GM23338 (cell line): ENCODE measurements around the gene NFKB2. TPM values are rescaled to one million over a fixed set of nuclear protein-coding genes. Genes with fewer than 3 reads are reported as not detected.

Experiments
- ATAC-seq: fragments of 200-7000 bp; cut with Tn5 transposase; 3 replicates; pipeline ENCODE4 v1.9.1; 2020
- DNase-seq: peaks from one replicate; pipeline ENCODE4 v3.0.0-alpha.2; 2015; ENCODE audit warnings: low spot score
- H2AFZ ChIP-seq: fragments of 200-600 bp; sonication (generic); 2 replicates; pipeline ENCODE4 v1.8.0; 2016; ENCODE audit warnings: antibody characterized with exemption, mild to moderate bottlenecking, moderate library complexity
- H3F3A ChIP-seq: fragments of 200-600 bp; sonication (generic); replicated peaks from 2 replicates; pipeline ENCODE4 v1.8.0; 2017; ENCODE audit warnings: antibody characterized with exemption, mixed run types, low read depth
- H3K27ac ChIP-seq: fragments of 200-600 bp; sonication (generic); 2 replicates; pipeline ENCODE4 v1.6.1; 2016; ENCODE audit warnings: low read depth
- H3K27me3 ChIP-seq: fragments of 200-600 bp; sonication (generic); 2 replicates; pipeline ENCODE4 v1.8.0; 2016; ENCODE audit warnings: mild to moderate bottlenecking, mixed run types, moderate library complexity; ENCODE audit not compliant: insufficient read depth
- H3K36me3 ChIP-seq: fragments of 200-600 bp; sonication (generic); 2 replicates; pipeline ENCODE4 v1.8.0; 2016; ENCODE audit warnings: mild to moderate bottlenecking; ENCODE audit not compliant: insufficient read depth
- H3K4me1 ChIP-seq: fragments of 200-600 bp; sonication (generic); 2 replicates; pipeline ENCODE4 v1.8.0; 2016; ENCODE audit warnings: mild to moderate bottlenecking, moderate library complexity; ENCODE audit not compliant: insufficient read depth
- H3K4me2 ChIP-seq: fragments of 200-600 bp; sonication (generic); 2 replicates; pipeline ENCODE4 v1.7.1; 2017; ENCODE audit warnings: mixed run types
- H3K4me3 ChIP-seq: fragments of 200-600 bp; sonication (generic); 2 replicates; pipeline ENCODE4 v1.6.1; 2016; ENCODE audit warnings: mixed run types
- H3K79me2 ChIP-seq: fragments of 200-600 bp; sonication (generic); replicated peaks from 2 replicates; pipeline ENCODE4 v1.8.0; 2017; ENCODE audit warnings: mild to moderate bottlenecking; ENCODE audit not compliant: insufficient read depth
- H3K9me2 ChIP-seq: fragments of 200-600 bp; sonication (generic); 2 replicates; pipeline ENCODE4 v1.8.0; 2017; ENCODE audit not compliant: insufficient read depth
- H4K20me1 ChIP-seq: fragments of 200-600 bp; sonication (generic); replicated peaks from 2 replicates; pipeline ENCODE4 v1.8.0; 2017; ENCODE audit warnings: mild to moderate bottlenecking; ENCODE audit not compliant: insufficient read depth
- H3K27ac Mint-ChIP-seq: 2 replicates; pipeline ENCODE4 v1.8.0; 2020; ENCODE audit warnings: inconsistent platforms, mild to moderate bottlenecking, moderate library complexity, mixed read lengths
- H3K27me3 Mint-ChIP-seq: 3 replicates; pipeline ENCODE4 v1.8.0; 2022; ENCODE audit warnings: low read depth, mild to moderate bottlenecking, moderate library complexity, mixed read lengths, inconsistent platforms; ENCODE audit not compliant: insufficient read depth, poor library complexity
- H3K36me3 Mint-ChIP-seq: 3 replicates; pipeline ENCODE4 v1.8.0; 2021; ENCODE audit warnings: low read depth, mild to moderate bottlenecking, inconsistent platforms, moderate library complexity, mixed read lengths
- H3K4me1 Mint-ChIP-seq: 3 replicates; pipeline ENCODE4 v1.8.0; 2020; ENCODE audit warnings: mild to moderate bottlenecking, inconsistent platforms, mixed read lengths
- H3K4me3 Mint-ChIP-seq: 3 replicates; pipeline ENCODE4 v1.8.0; 2021; ENCODE audit warnings: moderate library complexity, mild to moderate bottlenecking, inconsistent platforms, mixed read lengths
- H3K9me3 Mint-ChIP-seq: 3 replicates; pipeline ENCODE4 v1.8.0; 2020; ENCODE audit warnings: moderate library complexity, mild to moderate bottlenecking, inconsistent platforms, mixed read lengths
- CREB1 ChIP-seq: fragments of 250-450 bp; sonication (Bioruptor Pico); IDR thresholded peaks from 2 replicates; pipeline ENCODE4 v1.5.0; 2020; ENCODE audit warnings: low read depth, mild to moderate bottlenecking, moderate library complexity
- ETS1 ChIP-seq: IDR thresholded peaks from 2 replicates; pipeline ENCODE4 v1.6.1; 2016; ENCODE audit warnings: antibody characterized with exemption
- EZH2 ChIP-seq: fragments of 200-600 bp; sonication (generic); IDR thresholded peaks from one replicate; pipeline ENCODE4 v1.8.0; 2017; ENCODE audit warnings: antibody characterized with exemption, mild to moderate bottlenecking, low read depth; ENCODE audit not compliant: unreplicated experiment
- EZH2phosphoT487 ChIP-seq: fragments of 200-600 bp; sonication (generic); IDR thresholded peaks from one replicate; pipeline ENCODE4 v1.8.1; 2018; ENCODE audit warnings: antibody characterized with exemption; ENCODE audit not compliant: unreplicated experiment
- JUNB ChIP-seq: IDR thresholded peaks from one replicate; pipeline ENCODE4 v1.6.1; 2016; ENCODE audit warnings: antibody characterized with exemption; ENCODE audit not compliant: unreplicated experiment
- NANOG ChIP-seq: IDR thresholded peaks from 2 replicates; pipeline ENCODE4 v1.6.1; 2016; ENCODE audit warnings: antibody characterized with exemption, borderline replicate concordance
- POLR2AphosphoS5 ChIP-seq: IDR thresholded peaks from 2 replicates; pipeline ENCODE4 v1.6.1; 2016; ENCODE audit warnings: antibody characterized with exemption, low read depth
- STAT1 ChIP-seq: IDR thresholded peaks from one replicate; pipeline ENCODE4 v1.6.1; 2016; ENCODE audit warnings: antibody characterized with exemption; ENCODE audit not compliant: unreplicated experiment
- ZNF114 ChIP-seq: fragments of 250-450 bp; sonication (Bioruptor Pico); IDR thresholded peaks from 2 replicates; pipeline ENCODE4 v1.5.0; 2020; ENCODE audit warnings: mild to moderate bottlenecking, moderate library complexity
- ZNF331 ChIP-seq: fragments of 250-450 bp; sonication (Bioruptor Pico); IDR thresholded peaks from 2 replicates; pipeline ENCODE4 v1.5.0; 2020; ENCODE audit warnings: low read depth, mild to moderate bottlenecking, moderate library complexity
- polyA plus RNA-seq: library from polyadenylated mRNA; unstranded; fragments of >200 nt; fragmentation: Nextera tagmentation; extraction: Ambion mirVana; gene quantifications from 2 replicates; pipeline ENCODE4 v1.2.1, GENCODE V29; 2016
- total RNA-seq: library from RNA; depleted of rRNA; stranded (reverse); fragments of >200 nt; shearing (Covaris generic); gene quantifications from 2 replicates; pipeline ENCODE4 v1.2.3, GENCODE V29; 2014
- TF ChIP-seq, protein P1 (sequence below), 2 experiments: fragments of 200-600 bp in 1 of 2; sonication (generic) in 1 of 2; conservative IDR thresholded peaks; 2 replicates each; pipeline versions ENCODE4 v1.5.1 to v1.6.1; 2016 to 2017; ENCODE audit warnings: antibody characterized with exemption in 2 of 2, low read depth in 2 of 2, mild to moderate bottlenecking in 2 of 2, moderate library complexity in 1 of 2
- TF ChIP-seq, protein P2 (sequence below): IDR thresholded peaks from one replicate; pipeline ENCODE4 v1.6.1; 2018; ENCODE audit warnings: antibody characterized with exemption; ENCODE audit not compliant: unreplicated experiment
- TF ChIP-seq, protein P3 (sequence below): fragments of 250-450 bp; sonication (Bioruptor Pico); IDR thresholded peaks from 2 replicates; pipeline ENCODE4 v1.5.0; 2020; ENCODE audit warnings: mild to moderate bottlenecking, moderate library complexity

Gene NFKB2
- total and polyA plus RNA-seq, 2 experiments from 2014 or later: 6.8 to 29.4 TPM

DNA sequence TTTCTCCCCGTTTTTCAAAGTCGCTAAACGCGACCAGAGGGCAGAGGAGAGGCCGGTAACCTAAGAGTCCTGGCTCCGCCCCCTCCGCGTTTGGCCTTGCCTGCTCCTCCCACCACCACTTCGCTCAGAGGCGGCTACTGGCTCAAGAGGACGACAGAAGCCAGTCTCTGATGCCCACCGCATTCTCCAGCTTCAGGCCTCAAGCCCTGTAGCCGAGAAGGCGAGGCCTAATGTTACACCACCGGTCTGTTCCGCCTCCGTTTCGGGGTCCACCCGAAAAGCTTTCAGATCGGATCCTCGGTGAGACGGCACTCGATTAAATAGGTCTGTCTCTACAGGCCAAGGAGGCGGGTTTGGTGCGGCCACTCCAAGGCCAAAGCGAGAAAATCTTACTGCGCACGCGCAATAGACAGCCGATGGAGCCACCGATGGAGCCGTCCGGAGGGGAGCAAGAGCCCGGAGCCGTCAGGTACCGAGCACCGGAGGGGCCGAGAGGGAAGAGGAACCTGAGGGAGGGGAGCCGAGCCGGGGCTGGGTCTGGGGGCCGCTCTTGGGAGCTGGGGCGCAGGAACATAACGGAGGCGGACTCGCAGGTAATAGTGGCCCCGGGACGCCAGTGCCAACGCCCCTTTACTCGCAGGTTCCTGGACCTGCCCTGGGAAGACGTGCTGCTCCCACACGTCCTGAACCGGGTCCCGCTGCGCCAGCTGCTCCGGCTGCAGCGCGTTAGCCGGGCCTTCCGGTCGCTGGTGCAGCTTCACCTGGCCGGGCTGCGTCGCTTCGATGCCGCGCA, 25.4 kb downstream of the NFKB2 start, which contains the start of gene FBXL15:
TSS of gene FBXL15 (plus strand) at position 123 of the 793 bp plus-strand sequence. CDS start at position 417, 294 bp downstream.
- Histone ChIP-seq H3K9me2 (no peaks in the 10 kb centered on the region), H3K4me3 (peak within 1 kb of the TSS; percentile 82), H3F3A (peaks cover 27% of the 10 kb centered on the region), H3K27ac (peak within 1 kb of the TSS; percentile 95), H3K4me1 (peaks cover 15% of the 10 kb centered on the region), H3K4me2 (peak within 1 kb of the TSS; percentile 100), H3K79me2 (no peaks in the 10 kb centered on the region), H4K20me1 (no peaks in the 10 kb centered on the region; the same call in none of the 2 replicates), H3K27me3 (0 out of 2 replicates have a peak, but pooled peaks cover 6% of the 10 kb centered on the region), H2AFZ (peak within 1 kb of the TSS; percentile 95), H3K36me3 (no peaks in the 10 kb centered on the region; the same call in 1 of the 2 replicates)
- Mint-ChIP-seq H3K36me3 (peaks cover 16% of the 10 kb centered on the region), H3K27ac (peak within 1 kb of the TSS; percentile 97), H3K27me3 (peaks cover 40% of the 10 kb centered on the region), H3K4me1 (peaks cover 19% of the 10 kb centered on the region), H3K9me3 (no peaks in the 10 kb centered on the region; the same call in 2 of the 3 replicates), H3K4me3 (peak within 1 kb of the TSS; percentile 97)
- TF ChIP-seq, protein P1, sequence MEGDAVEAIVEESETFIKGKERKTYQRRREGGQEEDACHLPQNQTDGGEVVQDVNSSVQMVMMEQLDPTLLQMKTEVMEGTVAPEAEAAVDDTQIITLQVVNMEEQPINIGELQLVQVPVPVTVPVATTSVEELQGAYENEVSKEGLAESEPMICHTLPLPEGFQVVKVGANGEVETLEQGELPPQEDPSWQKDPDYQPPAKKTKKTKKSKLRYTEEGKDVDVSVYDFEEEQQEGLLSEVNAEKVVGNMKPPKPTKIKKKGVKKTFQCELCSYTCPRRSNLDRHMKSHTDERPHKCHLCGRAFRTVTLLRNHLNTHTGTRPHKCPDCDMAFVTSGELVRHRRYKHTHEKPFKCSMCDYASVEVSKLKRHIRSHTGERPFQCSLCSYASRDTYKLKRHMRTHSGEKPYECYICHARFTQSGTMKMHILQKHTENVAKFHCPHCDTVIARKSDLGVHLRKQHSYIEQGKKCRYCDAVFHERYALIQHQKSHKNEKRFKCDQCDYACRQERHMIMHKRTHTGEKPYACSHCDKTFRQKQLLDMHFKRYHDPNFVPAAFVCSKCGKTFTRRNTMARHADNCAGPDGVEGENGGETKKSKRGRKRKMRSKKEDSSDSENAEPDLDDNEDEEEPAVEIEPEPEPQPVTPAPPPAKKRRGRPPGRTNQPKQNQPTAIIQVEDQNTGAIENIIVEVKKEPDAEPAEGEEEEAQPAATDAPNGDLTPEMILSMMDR (conservative IDR thresholded peaks at IDR 0.05; ENCODE audit: low read depth in 2 of 2): no peak
- TF ChIP-seq POLR2AphosphoS5 (peak; percentile 84), ZNF331 (no peak), CREB1 (CRISPR knock-in tag) (peak; percentile 70; the same call in 1 of the 2 replicates), EZH2 (no peak), NANOG (no peak), ZNF114 (CRISPR knock-in tag) (no peak), ETS1 (peak; percentile 72; the same call in 1 of the 2 replicates), STAT1 (no peak), JUNB (no peak), EZH2phosphoT487 (no peak)
- TF ChIP-seq, protein P2, sequence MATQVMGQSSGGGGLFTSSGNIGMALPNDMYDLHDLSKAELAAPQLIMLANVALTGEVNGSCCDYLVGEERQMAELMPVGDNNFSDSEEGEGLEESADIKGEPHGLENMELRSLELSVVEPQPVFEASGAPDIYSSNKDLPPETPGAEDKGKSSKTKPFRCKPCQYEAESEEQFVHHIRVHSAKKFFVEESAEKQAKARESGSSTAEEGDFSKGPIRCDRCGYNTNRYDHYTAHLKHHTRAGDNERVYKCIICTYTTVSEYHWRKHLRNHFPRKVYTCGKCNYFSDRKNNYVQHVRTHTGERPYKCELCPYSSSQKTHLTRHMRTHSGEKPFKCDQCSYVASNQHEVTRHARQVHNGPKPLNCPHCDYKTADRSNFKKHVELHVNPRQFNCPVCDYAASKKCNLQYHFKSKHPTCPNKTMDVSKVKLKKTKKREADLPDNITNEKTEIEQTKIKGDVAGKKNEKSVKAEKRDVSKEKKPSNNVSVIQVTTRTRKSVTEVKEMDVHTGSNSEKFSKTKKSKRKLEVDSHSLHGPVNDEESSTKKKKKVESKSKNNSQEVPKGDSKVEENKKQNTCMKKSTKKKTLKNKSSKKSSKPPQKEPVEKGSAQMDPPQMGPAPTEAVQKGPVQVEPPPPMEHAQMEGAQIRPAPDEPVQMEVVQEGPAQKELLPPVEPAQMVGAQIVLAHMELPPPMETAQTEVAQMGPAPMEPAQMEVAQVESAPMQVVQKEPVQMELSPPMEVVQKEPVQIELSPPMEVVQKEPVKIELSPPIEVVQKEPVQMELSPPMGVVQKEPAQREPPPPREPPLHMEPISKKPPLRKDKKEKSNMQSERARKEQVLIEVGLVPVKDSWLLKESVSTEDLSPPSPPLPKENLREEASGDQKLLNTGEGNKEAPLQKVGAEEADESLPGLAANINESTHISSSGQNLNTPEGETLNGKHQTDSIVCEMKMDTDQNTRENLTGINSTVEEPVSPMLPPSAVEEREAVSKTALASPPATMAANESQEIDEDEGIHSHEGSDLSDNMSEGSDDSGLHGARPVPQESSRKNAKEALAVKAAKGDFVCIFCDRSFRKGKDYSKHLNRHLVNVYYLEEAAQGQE: peak; percentile 41
- TF ChIP-seq, protein P3, sequence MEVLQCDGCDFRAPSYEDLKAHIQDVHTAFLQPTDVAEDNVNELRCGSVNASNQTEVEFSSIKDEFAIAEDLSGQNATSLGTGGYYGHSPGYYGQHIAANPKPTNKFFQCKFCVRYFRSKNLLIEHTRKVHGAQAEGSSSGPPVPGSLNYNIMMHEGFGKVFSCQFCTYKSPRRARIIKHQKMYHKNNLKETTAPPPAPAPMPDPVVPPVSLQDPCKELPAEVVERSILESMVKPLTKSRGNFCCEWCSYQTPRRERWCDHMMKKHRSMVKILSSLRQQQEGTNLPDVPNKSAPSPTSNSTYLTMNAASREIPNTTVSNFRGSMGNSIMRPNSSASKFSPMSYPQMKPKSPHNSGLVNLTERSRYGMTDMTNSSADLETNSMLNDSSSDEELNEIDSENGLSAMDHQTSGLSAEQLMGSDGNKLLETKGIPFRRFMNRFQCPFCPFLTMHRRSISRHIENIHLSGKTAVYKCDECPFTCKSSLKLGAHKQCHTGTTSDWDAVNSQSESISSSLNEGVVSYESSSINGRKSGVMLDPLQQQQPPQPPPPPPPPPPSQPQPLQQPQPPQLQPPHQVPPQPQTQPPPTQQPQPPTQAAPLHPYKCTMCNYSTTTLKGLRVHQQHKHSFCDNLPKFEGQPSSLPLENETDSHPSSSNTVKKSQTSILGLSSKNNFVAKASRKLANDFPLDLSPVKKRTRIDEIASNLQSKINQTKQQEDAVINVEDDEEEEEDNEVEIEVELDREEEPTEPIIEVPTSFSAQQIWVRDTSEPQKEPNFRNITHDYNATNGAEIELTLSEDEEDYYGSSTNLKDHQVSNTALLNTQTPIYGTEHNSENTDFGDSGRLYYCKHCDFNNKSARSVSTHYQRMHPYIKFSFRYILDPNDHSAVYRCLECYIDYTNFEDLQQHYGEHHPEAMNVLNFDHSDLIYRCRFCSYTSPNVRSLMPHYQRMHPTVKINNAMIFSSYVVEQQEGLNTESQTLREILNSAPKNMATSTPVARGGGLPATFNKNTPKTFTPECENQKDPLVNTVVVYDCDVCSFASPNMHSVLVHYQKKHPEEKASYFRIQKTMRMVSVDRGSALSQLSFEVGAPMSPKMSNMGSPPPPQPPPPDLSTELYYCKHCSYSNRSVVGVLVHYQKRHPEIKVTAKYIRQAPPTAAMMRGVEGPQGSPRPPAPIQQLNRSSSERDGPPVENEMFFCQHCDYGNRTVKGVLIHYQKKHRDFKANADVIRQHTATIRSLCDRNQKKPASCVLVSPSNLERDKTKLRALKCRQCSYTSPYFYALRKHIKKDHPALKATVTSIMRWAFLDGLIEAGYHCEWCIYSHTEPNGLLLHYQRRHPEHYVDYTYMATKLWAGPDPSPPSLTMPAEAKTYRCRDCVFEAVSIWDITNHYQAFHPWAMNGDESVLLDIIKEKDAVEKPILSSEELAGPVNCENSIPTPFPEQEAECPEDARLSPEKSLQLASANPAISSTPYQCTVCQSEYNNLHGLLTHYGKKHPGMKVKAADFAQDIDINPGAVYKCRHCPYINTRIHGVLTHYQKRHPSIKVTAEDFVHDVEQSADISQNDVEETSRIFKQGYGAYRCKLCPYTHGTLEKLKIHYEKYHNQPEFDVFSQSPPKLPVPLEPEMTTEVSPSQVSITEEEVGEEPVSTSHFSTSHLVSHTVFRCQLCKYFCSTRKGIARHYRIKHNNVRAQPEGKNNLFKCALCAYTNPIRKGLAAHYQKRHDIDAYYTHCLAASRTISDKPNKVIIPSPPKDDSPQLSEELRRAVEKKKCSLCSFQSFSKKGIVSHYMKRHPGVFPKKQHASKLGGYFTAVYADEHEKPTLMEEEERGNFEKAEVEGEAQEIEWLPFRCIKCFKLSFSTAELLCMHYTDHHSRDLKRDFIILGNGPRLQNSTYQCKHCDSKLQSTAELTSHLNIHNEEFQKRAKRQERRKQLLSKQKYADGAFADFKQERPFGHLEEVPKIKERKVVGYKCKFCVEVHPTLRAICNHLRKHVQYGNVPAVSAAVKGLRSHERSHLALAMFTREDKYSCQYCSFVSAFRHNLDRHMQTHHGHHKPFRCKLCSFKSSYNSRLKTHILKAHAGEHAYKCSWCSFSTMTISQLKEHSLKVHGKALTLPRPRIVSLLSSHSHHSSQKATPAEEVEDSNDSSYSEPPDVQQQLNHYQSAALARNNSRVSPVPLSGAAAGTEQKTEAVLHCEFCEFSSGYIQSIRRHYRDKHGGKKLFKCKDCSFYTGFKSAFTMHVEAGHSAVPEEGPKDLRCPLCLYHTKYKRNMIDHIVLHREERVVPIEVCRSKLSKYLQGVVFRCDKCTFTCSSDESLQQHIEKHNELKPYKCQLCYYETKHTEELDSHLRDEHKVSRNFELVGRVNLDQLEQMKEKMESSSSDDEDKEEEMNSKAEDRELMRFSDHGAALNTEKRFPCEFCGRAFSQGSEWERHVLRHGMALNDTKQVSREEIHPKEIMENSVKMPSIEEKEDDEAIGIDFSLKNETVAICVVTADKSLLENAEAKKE: no peak
- peak; percentile 33 for ATAC-seq
- DNase-seq: peak; percentile 98
